ENCODE data around the gene SLC2A14.
"Not testable (repeated sequence)": the region's sequence is repeated elsewhere in the genome, so short reads cannot be mapped to it uniquely, and the experiment has no call there.

Gene SLC2A14

DNA sequence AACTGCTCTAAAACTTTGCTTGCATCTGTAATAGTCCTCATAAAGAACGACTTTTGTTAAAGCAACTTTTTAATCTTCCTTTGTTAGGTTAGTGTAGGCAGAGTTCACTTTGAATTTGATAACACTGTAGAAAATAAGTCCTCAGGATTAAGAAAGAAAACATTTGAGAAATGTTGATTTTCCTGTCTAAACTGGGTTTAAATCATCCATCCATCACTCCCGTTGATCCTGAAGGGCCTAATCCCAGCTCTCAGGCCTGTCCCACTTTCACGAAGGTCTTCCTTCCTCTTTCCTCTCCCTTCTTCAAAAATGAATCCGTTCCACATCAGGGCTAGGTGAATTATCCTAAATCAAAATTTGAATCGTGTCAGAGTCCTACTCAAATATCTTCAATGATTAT is 36.9 kb downstream of the SLC2A14 start:
- Histone ChIP-seq H3K27me3 (replicated peaks in 2 of 5; ENCODE audit: control insufficient read depth in 4 of 5, insufficient read depth in 5 of 5, low read length in 4 of 5) (no peaks in the 10 kb centered on the region), H3K9me3 (ENCODE audit: control extremely low read depth in 1 of 5, control insufficient read depth in 4 of 5, insufficient read depth in 2 of 5, low read depth in 1 of 5, low read length in 4 of 5) (no peaks in the 10 kb centered on the region), H3K36me3 (ENCODE audit: control insufficient read depth in 4 of 4, insufficient read depth in 4 of 4, low read length in 3 of 4) (no peaks in the 10 kb centered on the region), H3K27ac (ENCODE audit: insufficient read depth in 1 of 2, low read depth in 1 of 2, low read length in 2 of 2, poor library complexity in 1 of 2, severe bottlenecking in 2 of 2) (no peak overlapping the region), H3K4me1 (ENCODE audit: control extremely low read depth in 1 of 4, control insufficient read depth in 4 of 4, insufficient read depth in 4 of 4, low read length in 3 of 4) (peaks cover 0 to 4% (median under 1%) of the 10 kb centered on the region in 4 experiments), H3K4me3 (ENCODE audit: control insufficient read depth in 1 of 7, extremely low read depth in 1 of 7, insufficient read depth in 4 of 7, low read depth in 2 of 7, low read length in 6 of 7) (no peak overlapping the region)
- CTCF ChIA-PET: interaction anchor here (1.1 kb wide), 1 partner anchor 159 kb away, joined by 3 read pairs; no protein-coding TSS in a partner anchor
- 68% methylated on average over 2 of the region's 5 CpGs for WGBS (ENCODE audit: insufficient coverage)
- DNase-seq: no peak
- POLR2A ChIA-PET: no interaction called here

DNA sequence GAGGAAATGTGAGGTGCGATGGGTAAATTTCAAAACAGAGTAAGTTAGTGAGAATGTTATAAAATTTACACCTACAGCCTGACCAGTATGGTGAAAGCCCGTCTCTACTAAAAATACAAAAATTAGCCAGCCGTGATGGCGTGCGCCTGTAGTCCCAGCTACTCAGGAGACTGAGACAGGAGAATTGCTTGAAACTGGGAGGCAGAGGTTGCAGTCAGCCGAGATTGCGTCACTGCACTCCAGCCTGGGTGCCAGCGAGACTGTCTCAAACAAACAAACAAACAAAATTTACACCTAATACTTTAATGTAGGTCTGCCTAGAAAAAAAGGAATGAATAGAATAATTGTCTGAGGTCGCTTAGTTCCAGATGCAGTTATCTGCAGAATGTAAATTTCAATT is 37.6 kb downstream of the SLC2A14 start:
- ChIA-PET CTCF (interaction anchor here (1.1 kb wide), 1 partner anchor 160 kb away, joined by 3 read pairs; no protein-coding TSS in a partner anchor), POLR2A (no interaction called here)
- no peak overlapping the region for H3K4me3 ChIP-seq (ENCODE audit: control insufficient read depth in 1 of 7, extremely low read depth in 1 of 7, insufficient read depth in 4 of 7, low read depth in 2 of 7, low read length in 6 of 7)
- H3K9me3 ChIP-seq (ENCODE audit: control extremely low read depth in 1 of 5, control insufficient read depth in 4 of 5, insufficient read depth in 2 of 5, low read depth in 1 of 5, low read length in 4 of 5): no peaks in the 10 kb centered on the region
- H3K27ac ChIP-seq (ENCODE audit: insufficient read depth in 1 of 2, low read depth in 1 of 2, low read length in 2 of 2, poor library complexity in 1 of 2, severe bottlenecking in 2 of 2): no peak overlapping the region
- peaks cover 0 to 4% (median under 1%) of the 10 kb centered on the region in 4 experiments for H3K4me1 ChIP-seq (ENCODE audit: control extremely low read depth in 1 of 4, control insufficient read depth in 4 of 4, insufficient read depth in 4 of 4, low read length in 3 of 4)
- WGBS (ENCODE audit: insufficient coverage): 95% methylated on average over 3 of the region's 9 CpGs
- H3K36me3 ChIP-seq (ENCODE audit: control insufficient read depth in 4 of 4, insufficient read depth in 4 of 4, low read length in 3 of 4): no peaks in the 10 kb centered on the region
- H3K27me3 ChIP-seq (replicated peaks in 2 of 5; ENCODE audit: control insufficient read depth in 4 of 5, insufficient read depth in 5 of 5, low read length in 4 of 5): no peaks in the 10 kb centered on the region
- no peak for DNase-seq

DNA sequence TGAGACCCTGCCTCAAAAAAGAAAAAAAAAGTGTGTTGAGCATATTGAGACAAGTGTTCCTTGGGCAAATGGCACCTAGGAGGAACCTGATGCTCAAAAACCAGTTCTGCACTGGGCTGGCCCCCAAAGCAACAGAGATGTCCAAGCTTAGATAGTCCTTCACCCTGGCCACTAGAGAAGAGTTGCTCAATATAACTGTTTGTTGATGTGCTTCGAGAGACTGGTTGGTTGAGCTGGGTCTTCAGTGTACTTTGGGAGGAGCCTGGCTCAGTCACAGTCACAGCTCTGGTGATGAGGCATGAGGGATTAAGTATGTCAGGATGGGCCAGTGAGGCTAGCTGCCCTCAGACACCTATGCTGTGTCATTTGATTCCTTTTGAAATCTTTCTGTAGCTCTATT is 38.0 kb downstream of the SLC2A14 start:
- CTCF ChIA-PET: interaction anchor here (1.1 kb wide), 1 partner anchor 160 kb away, joined by 3 read pairs; no protein-coding TSS in a partner anchor
- DNase-seq: no peak
- Histone ChIP-seq H3K4me3 (ENCODE audit: control insufficient read depth in 1 of 7, extremely low read depth in 1 of 7, insufficient read depth in 4 of 7, low read depth in 2 of 7, low read length in 6 of 7) (no peak overlapping the region), H3K4me1 (ENCODE audit: control extremely low read depth in 1 of 4, control insufficient read depth in 4 of 4, insufficient read depth in 4 of 4, low read length in 3 of 4) (peaks cover 0 to 4% (median under 1%) of the 10 kb centered on the region in 4 experiments), H3K27ac (ENCODE audit: insufficient read depth in 1 of 2, low read depth in 1 of 2, low read length in 2 of 2, poor library complexity in 1 of 2, severe bottlenecking in 2 of 2) (no peak overlapping the region), H3K27me3 (replicated peaks in 2 of 5; ENCODE audit: control insufficient read depth in 4 of 5, insufficient read depth in 5 of 5, low read length in 4 of 5) (no peaks in the 10 kb centered on the region), H3K36me3 (ENCODE audit: control insufficient read depth in 4 of 4, insufficient read depth in 4 of 4, low read length in 3 of 4) (no peaks in the 10 kb centered on the region), H3K9me3 (ENCODE audit: control extremely low read depth in 1 of 5, control insufficient read depth in 4 of 5, insufficient read depth in 2 of 5, low read depth in 1 of 5, low read length in 4 of 5) (no peaks in the 10 kb centered on the region)
- WGBS (ENCODE audit: insufficient coverage): no CpG with 5 or more reads among the region's 1 CpG
- POLR2A ChIA-PET: no interaction called here

DNA sequence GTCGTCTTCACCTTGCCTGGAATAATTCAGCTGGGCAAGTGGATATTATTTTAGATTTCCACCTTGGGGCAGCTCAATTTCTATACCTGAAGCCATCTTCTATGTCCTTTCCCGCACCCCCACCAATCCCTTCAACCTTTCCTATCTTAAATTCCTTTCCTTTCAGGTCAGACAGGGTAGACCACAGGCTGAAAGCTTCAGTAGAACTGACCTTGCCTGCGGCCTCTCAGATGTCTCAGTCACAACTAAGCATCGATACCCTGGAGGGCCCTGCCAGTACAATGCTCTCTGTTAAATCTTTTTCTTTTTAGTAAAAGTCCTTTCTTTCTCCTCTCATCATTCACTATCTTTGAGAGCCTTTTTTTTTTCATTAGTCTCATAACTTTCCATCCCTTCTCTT is 38.9 kb downstream of the SLC2A14 start:
- WGBS (ENCODE audit: insufficient coverage): 96% methylated on average over 4 of the region's 4 CpGs
- Histone ChIP-seq H3K36me3 (ENCODE audit: control insufficient read depth in 4 of 4, insufficient read depth in 4 of 4, low read length in 3 of 4) (no peaks in the 10 kb centered on the region), H3K27me3 (replicated peaks in 2 of 5; ENCODE audit: control insufficient read depth in 4 of 5, insufficient read depth in 5 of 5, low read length in 4 of 5) (no peaks in the 10 kb centered on the region), H3K4me3 (ENCODE audit: control insufficient read depth in 1 of 7, extremely low read depth in 1 of 7, insufficient read depth in 4 of 7, low read depth in 2 of 7, low read length in 6 of 7) (no peak overlapping the region), H3K4me1 (ENCODE audit: control extremely low read depth in 1 of 4, control insufficient read depth in 4 of 4, insufficient read depth in 4 of 4, low read length in 3 of 4) (peaks cover 0 to 4% (median under 1%) of the 10 kb centered on the region in 4 experiments), H3K27ac (ENCODE audit: insufficient read depth in 1 of 2, low read depth in 1 of 2, low read length in 2 of 2, poor library complexity in 1 of 2, severe bottlenecking in 2 of 2) (no peak overlapping the region), H3K9me3 (ENCODE audit: control extremely low read depth in 1 of 5, control insufficient read depth in 4 of 5, insufficient read depth in 2 of 5, low read depth in 1 of 5, low read length in 4 of 5) (no peaks in the 10 kb centered on the region)
- no peak for DNase-seq
- ChIA-PET POLR2A (no interaction called here), CTCF (interaction anchor here (0.8 to 1.0 kb wide), 3 partner anchors 29 to 138 kb away, joined by 3 to 4 read pairs (median 3); partner anchors contain the start of gene GDF3)

DNA sequence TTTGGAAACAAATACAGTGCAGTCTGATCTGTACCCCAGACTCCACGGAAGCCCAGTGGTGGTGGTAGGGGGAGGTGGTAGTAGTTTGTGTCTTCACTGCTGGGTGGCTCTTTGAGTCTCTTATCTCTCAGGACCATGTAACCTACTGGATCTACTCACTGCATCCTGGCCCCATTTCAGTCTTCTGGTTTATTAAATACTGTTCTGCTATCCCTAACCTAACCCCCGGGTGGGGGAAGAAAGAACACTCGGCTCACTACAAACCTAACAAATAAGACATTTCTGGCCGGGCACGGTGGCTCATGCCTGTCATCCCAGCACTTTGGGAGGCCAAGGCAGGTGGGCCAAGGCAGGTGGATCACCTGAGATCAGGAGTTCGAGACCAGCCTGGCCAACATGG is 39.5 kb downstream of the SLC2A14 start:
- H3K36me3 ChIP-seq (ENCODE audit: control insufficient read depth in 4 of 4, insufficient read depth in 4 of 4, low read length in 3 of 4); H3K27me3 ChIP-seq (replicated peaks in 2 of 5; ENCODE audit: control insufficient read depth in 4 of 5, insufficient read depth in 5 of 5, low read length in 4 of 5); H3K4me1 ChIP-seq (ENCODE audit: control extremely low read depth in 1 of 4, control insufficient read depth in 4 of 4, insufficient read depth in 4 of 4, low read length in 3 of 4); H3K9me3 ChIP-seq (ENCODE audit: control extremely low read depth in 1 of 5, control insufficient read depth in 4 of 5, insufficient read depth in 2 of 5, low read depth in 1 of 5, low read length in 4 of 5); H3K4me3 ChIP-seq (ENCODE audit: control insufficient read depth in 1 of 7, extremely low read depth in 1 of 7, insufficient read depth in 4 of 7, low read depth in 2 of 7, low read length in 6 of 7); H3K27ac ChIP-seq (ENCODE audit: insufficient read depth in 1 of 2, low read depth in 1 of 2, low read length in 2 of 2, poor library complexity in 1 of 2, severe bottlenecking in 2 of 2); POLR2A ChIA-PET: not testable (repeated sequence)
- CTCF ChIA-PET: interaction anchor here (1.0 to 1.7 kb wide), 4 partner anchors 30 to 137 kb away, joined by 3 to 4 read pairs (median 3); partner anchors contain the start of gene GDF3
- peak in 2 of 3 donors; percentile 17 to 39 for DNase-seq
- 96% methylated on average over 4 of the region's 6 CpGs for WGBS (ENCODE audit: insufficient coverage)

DNA sequence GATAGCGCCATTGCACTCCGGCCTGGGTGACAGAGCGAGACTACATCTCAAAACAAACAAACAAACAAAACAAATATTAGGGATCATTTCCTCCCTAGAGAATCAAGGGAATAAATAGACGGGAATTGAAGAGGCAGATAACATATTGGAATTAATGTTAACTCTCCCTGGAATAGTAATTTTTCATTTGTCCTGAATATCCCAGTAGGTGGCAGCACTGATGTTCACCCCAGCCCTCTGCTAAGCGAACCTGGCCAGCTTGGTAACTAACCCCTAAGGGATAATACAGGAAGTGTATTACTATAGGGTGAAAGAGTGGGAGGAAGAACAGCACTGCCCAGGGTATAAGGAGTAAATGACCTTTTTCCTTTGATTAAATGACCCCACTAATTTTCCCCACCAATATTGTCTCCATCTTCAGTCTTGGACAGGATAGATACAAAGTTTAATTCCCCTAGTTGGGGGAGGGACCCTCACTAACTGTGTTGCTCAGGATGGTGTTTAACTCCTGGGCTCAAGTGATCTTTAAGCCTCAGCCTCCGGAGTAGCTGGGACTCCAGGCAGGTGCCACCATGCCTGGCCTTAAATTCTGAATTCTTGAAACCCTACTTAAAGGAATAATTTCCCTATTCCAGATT is 40.5 kb downstream of the SLC2A14 start:
- peaks cover 0 to 4% (median under 1%) of the 10 kb centered on the region in 4 experiments for H3K4me1 ChIP-seq (ENCODE audit: control extremely low read depth in 1 of 4, control insufficient read depth in 4 of 4, insufficient read depth in 4 of 4, low read length in 3 of 4)
- H3K27me3 ChIP-seq (replicated peaks in 2 of 5; ENCODE audit: control insufficient read depth in 4 of 5, insufficient read depth in 5 of 5, low read length in 4 of 5): no peaks in the 10 kb centered on the region
- CTCF ChIA-PET: interaction anchor here (0.7 to 1.7 kb wide), 7 partner anchors 10 to 180 kb away, joined by 3 to 5 read pairs (median 3); no protein-coding TSS in a partner anchor
- no peaks in the 10 kb centered on the region for H3K9me3 ChIP-seq (ENCODE audit: control extremely low read depth in 1 of 5, control insufficient read depth in 4 of 5, insufficient read depth in 2 of 5, low read depth in 1 of 5, low read length in 4 of 5)
- no CpG with 5 or more reads among the region's 6 CpGs for WGBS (ENCODE audit: insufficient coverage)
- POLR2A ChIA-PET: no interaction called here
- H3K27ac ChIP-seq (ENCODE audit: insufficient read depth in 1 of 2, low read depth in 1 of 2, low read length in 2 of 2, poor library complexity in 1 of 2, severe bottlenecking in 2 of 2): no peak overlapping the region
- peak; percentile 65 to 78 (median 69) for DNase-seq
- no peaks in the 10 kb centered on the region for H3K36me3 ChIP-seq (ENCODE audit: control insufficient read depth in 4 of 4, insufficient read depth in 4 of 4, low read length in 3 of 4)
- H3K4me3 ChIP-seq (ENCODE audit: control insufficient read depth in 1 of 7, extremely low read depth in 1 of 7, insufficient read depth in 4 of 7, low read depth in 2 of 7, low read length in 6 of 7): no peak overlapping the region

DNA sequence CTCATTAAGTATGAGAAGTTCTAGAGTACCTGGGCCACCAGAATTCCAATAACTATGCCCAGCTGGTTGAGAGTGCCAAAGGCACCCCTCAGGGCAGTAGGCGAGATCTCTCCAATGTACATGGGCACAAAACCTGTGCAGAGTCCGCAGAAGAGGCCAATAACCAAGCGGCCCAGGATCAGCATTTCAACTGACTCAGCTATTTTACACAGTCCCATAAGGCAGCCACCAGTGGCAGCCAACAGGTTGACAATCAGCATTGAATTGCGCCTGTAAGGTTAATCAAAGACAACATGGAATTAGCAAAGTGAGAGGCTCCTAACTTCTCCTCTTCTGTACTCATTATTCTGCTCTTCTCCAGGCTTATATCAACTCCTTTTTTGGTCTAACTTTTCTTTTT is 43.0 kb downstream of the SLC2A14 start:
- H3K9me3 ChIP-seq (ENCODE audit: control extremely low read depth in 1 of 5, control insufficient read depth in 4 of 5, insufficient read depth in 2 of 5, low read depth in 1 of 5, low read length in 4 of 5); DNase-seq; H3K4me3 ChIP-seq (ENCODE audit: control insufficient read depth in 1 of 7, extremely low read depth in 1 of 7, insufficient read depth in 4 of 7, low read depth in 2 of 7, low read length in 6 of 7); H3K36me3 ChIP-seq (ENCODE audit: control insufficient read depth in 4 of 4, insufficient read depth in 4 of 4, low read length in 3 of 4); POLR2A ChIA-PET; H3K27me3 ChIP-seq (replicated peaks in 2 of 5; ENCODE audit: control insufficient read depth in 4 of 5, insufficient read depth in 5 of 5, low read length in 4 of 5); H3K27ac ChIP-seq (ENCODE audit: insufficient read depth in 1 of 2, low read depth in 1 of 2, low read length in 2 of 2, poor library complexity in 1 of 2, severe bottlenecking in 2 of 2); H3K4me1 ChIP-seq (ENCODE audit: control extremely low read depth in 1 of 4, control insufficient read depth in 4 of 4, insufficient read depth in 4 of 4, low read length in 3 of 4): not testable (repeated sequence)
- 95% methylated on average over 3 of the region's 4 CpGs for WGBS (ENCODE audit: insufficient coverage)
- CTCF ChIA-PET: interaction anchor here (0.8 to 1.1 kb wide), 2 partner anchors 28 to 164 kb away, joined by 3 read pairs; no protein-coding TSS in a partner anchor

Data from common myeloid progenitor, CD34-positive (primary cell).